Gastroesophageal sphincter (tissue), 4 donors: ENCODE measurements around the gene SLC19A2. TPM values are rescaled to one million over a fixed set of nuclear protein-coding genes. Genes with fewer than 3 reads are reported as not detected.

ENCODE experiments used
- ATAC-seq: fragments of 150-250 bp; one replicate; pipeline ENCODE4 v1.9.1; 2016; ENCODE audit warnings: mild to moderate bottlenecking, moderate library complexity
- H3K27ac ChIP-seq, 4 donors: fragments of 200-600 bp; sonication (generic) in 3 of 4; 1 replicate in 3 of 4; 2 replicates in 1 of 4; pipeline ENCODE4 v1.5.1; 2016 to 2019
- H3K27me3 ChIP-seq: fragments of 200-600 bp; sonication (generic); one replicate; pipeline ENCODE4 v1.5.1; 2019
- H3K36me3 ChIP-seq, 2 donors: fragments of 200-600 bp; sonication (generic); one replicate each; pipeline ENCODE4 v1.5.1; 2019; ENCODE audit warnings: control low read depth in 1 of 2
- H3K4me1 ChIP-seq, 3 donors: fragments of 200-600 bp; sonication (generic); 1 replicate in 2 of 3; 2 replicates in 1 of 3; pipeline ENCODE4 v1.5.1; 2016 to 2019; ENCODE audit warnings: control low read depth in 2 of 3
- H3K4me3 ChIP-seq, 2 donors: fragments of 200-600 bp; sonication (generic); one replicate each; pipeline ENCODE4 v1.5.1; 2019; ENCODE audit warnings: mild to moderate bottlenecking in 1 of 2, moderate library complexity in 1 of 2
- H3K9me3 ChIP-seq, 3 donors: fragments of 200-600 bp; sonication (generic); one replicate each; pipeline ENCODE4 v1.5.1; 2017 to 2019; ENCODE audit warnings: control low read depth in 2 of 3
- EP300 ChIP-seq: sonication (generic); formaldehyde crosslinking; IDR thresholded peaks from one replicate; pipeline ENCODE4 v1.6.1; 2017; ENCODE audit warnings: antibody characterized with exemption, mild to moderate bottlenecking
- POLR2A ChIP-seq, 2 donors: fragments of 450-650 bp; IDR thresholded peaks; one replicate each; pipeline ENCODE4 v1.6.1; 2017; ENCODE audit warnings: antibody characterized with exemption in 2 of 2, mild to moderate bottlenecking in 2 of 2, moderate library complexity in 1 of 2
- POLR2AphosphoS5 ChIP-seq: sonication (generic); formaldehyde crosslinking; IDR thresholded peaks from one replicate; pipeline ENCODE4 v1.6.1; 2017; ENCODE audit warnings: antibody characterized with exemption
- WGBS, 2 donors: methylation state at CpG; one replicate each; pipeline ENCODE4 v1.1.5; 2018; ENCODE audit warnings: low coverage in 1 of 2; 5-methylcytosine and 5-hydroxymethylcytosine counted together
- total RNA-seq, 4 donors: library from RNA; depleted of rRNA; stranded (reverse); fragments of >200 nt; gene quantifications; one replicate each; pipeline ENCODE4 v1.1.0, GENCODE V29; 2016
- TF ChIP-seq, protein P1 (sequence below), 4 experiments: fragments of 200-600 bp in 2 of 4; fragments of 450-650 bp in 2 of 4; sonication (generic) in 1 of 4; IDR thresholded peaks; one replicate each; pipeline ENCODE4 v1.5.1; 2017 to 2019; ENCODE audit warnings: antibody characterized with exemption in 4 of 4, mild to moderate bottlenecking in 2 of 4, moderate library complexity in 2 of 4

SLC19A2 gene
- total RNA-seq, 4 donors from 2014 or later: 17.6 to 47.7 (median 25.9) TPM

- H3K27ac ChIP-seq: no peak overlapping the region
- no peak overlapping the region for H3K4me3 ChIP-seq
- no peaks in the 10 kb centered on the region for H3K4me1 ChIP-seq
- no peak for ATAC-seq
- WGBS, 2 donors: 88% methylated on average over 1 of the region's 1 CpG
- H3K36me3 ChIP-seq: no peaks in the 10 kb centered on the region
- H3K27me3 ChIP-seq: no peaks in the 10 kb centered on the region
- TF ChIP-seq, protein P1, sequence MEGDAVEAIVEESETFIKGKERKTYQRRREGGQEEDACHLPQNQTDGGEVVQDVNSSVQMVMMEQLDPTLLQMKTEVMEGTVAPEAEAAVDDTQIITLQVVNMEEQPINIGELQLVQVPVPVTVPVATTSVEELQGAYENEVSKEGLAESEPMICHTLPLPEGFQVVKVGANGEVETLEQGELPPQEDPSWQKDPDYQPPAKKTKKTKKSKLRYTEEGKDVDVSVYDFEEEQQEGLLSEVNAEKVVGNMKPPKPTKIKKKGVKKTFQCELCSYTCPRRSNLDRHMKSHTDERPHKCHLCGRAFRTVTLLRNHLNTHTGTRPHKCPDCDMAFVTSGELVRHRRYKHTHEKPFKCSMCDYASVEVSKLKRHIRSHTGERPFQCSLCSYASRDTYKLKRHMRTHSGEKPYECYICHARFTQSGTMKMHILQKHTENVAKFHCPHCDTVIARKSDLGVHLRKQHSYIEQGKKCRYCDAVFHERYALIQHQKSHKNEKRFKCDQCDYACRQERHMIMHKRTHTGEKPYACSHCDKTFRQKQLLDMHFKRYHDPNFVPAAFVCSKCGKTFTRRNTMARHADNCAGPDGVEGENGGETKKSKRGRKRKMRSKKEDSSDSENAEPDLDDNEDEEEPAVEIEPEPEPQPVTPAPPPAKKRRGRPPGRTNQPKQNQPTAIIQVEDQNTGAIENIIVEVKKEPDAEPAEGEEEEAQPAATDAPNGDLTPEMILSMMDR (IDR thresholded peaks at IDR 0.05): no peak
- TF ChIP-seq EP300 (no peak), POLR2AphosphoS5 (no peak), POLR2A (IDR thresholded peaks at IDR 0.05) (no peak)
- no peaks in the 10 kb centered on the region for H3K9me3 ChIP-seq
These were observed 40.5 kb upstream of the SLC19A2 start for GRCh38 chr1:169526120-169526832.

- no peaks in the 10 kb centered on the region for H3K36me3 ChIP-seq
- no peaks in the 10 kb centered on the region for H3K9me3 ChIP-seq
- H3K27me3 ChIP-seq: no peaks in the 10 kb centered on the region
- no peak overlapping the region for H3K27ac ChIP-seq
- ATAC-seq: no peak
- TF ChIP-seq POLR2A (IDR thresholded peaks at IDR 0.05) (no peak), EP300 (no peak), POLR2AphosphoS5 (no peak)
- TF ChIP-seq, protein P1 (IDR thresholded peaks at IDR 0.05): no peak
- H3K4me3 ChIP-seq: no peak overlapping the region
- 60 to 67% methylated on average over 1 of the region's 1 CpG for WGBS, 2 donors
- H3K4me1 ChIP-seq: no peaks in the 10 kb centered on the region
These were observed 39.6 kb upstream of the SLC19A2 start for GRCh38 chr1:169525391-169525790.

- no peak for TF ChIP-seq POLR2A (IDR thresholded peaks at IDR 0.05)
- TF ChIP-seq POLR2AphosphoS5: no peak
- TF ChIP-seq EP300: no peak
- TF ChIP-seq, protein P1 (IDR thresholded peaks at IDR 0.05): no peak
- Histone ChIP-seq H3K9me3 (no peaks in the 10 kb centered on the region), H3K4me1 (no peaks in the 10 kb centered on the region), H3K27me3 (no peaks in the 10 kb centered on the region), H3K36me3 (no peaks in the 10 kb centered on the region), H3K4me3 (no peak overlapping the region), H3K27ac (no peak overlapping the region)
- no peak for ATAC-seq
These were observed 38.2 kb upstream of the SLC19A2 start for GRCh38 chr1:169523904-169524303.

GRCh38 chr1:169521226-169521625, 35.5 kb upstream of the SLC19A2 start:
- H3K36me3 ChIP-seq: no peaks in the 10 kb centered on the region
- no peaks in the 10 kb centered on the region for H3K9me3 ChIP-seq
- H3K27ac ChIP-seq: no peak overlapping the region
- H3K4me1 ChIP-seq: no peaks in the 10 kb centered on the region
- TF ChIP-seq EP300 (no peak), POLR2A (IDR thresholded peaks at IDR 0.05) (no peak), POLR2AphosphoS5 (no peak)
- TF ChIP-seq, protein P1 (IDR thresholded peaks at IDR 0.05): no peak
- no peak overlapping the region for H3K4me3 ChIP-seq
- H3K27me3 ChIP-seq: no peaks in the 10 kb centered on the region
- ATAC-seq: no peak
- WGBS, 2 donors: 94% methylated on average over 1 of the region's 1 CpG; no CpG with 5 or more reads in 1 of the 2 donors

DNA sequence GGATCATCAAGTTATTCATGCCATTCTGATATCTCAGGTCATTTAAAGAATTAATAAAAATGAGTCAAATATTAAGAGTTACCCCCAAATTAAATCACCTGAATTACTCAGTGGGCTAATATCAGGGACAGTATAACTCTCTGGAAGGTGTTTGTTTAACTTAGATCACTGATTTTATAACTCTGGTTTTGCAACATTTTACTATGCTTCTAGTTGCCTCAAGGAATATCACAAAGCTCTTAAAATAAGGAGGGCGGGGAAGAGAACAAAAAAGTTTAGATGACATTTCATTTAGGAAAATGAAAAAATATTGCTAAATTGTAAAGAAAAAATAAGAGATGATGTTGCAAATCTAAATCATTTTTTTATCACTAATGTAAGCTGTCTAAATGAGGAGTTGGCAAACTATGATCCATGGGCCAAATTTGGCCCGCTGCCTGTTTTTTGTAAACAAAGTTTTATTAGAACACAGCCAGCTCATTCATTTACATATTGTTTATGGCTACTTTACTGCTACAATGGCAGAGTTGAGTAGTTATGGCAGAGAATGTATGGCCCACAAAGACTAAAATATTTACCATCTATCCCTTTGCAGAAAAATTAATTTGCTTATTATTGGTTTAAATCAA, 31.9 kb upstream of the SLC19A2 start:
- ATAC-seq: no peak
- Histone ChIP-seq H3K27me3 (no peaks in the 10 kb centered on the region), H3K4me1 (peaks cover 0 to under 1% (median 0%) of the 10 kb centered on the region in 3 donors), H3K27ac (no peak overlapping the region), H3K36me3 (no peaks in the 10 kb centered on the region), H3K9me3 (no peaks in the 10 kb centered on the region), H3K4me3 (no peak overlapping the region)
- TF ChIP-seq, protein P1 (IDR thresholded peaks at IDR 0.05): no peak
- no peak for TF ChIP-seq POLR2A (IDR thresholded peaks at IDR 0.05)
- no peak for TF ChIP-seq POLR2AphosphoS5
- TF ChIP-seq EP300: no peak
- 86 to 94% methylated on average over 2 of the region's 2 CpGs for WGBS, 2 donors
